Astrocyte (in vitro differentiated cells and primary cell): ENCODE data around the gene IGF1R. TPM values are rescaled to one million over a fixed set of nuclear protein-coding genes. Genes with fewer than 3 reads are reported as not detected.

Source experiments
- DNase-seq: peaks from one replicate; pipeline ENCODE4 v3.0.0-alpha.2; 2010; ENCODE audit warnings: low read depth
- FAIRE-seq: peaks from 2 replicates; lab custom pipeline; 2011; peaks lifted over from hg19 to GRCh38; lab: Jason Lieb, UNC
- H2AFZ ChIP-seq: 2 replicates; pipeline ENCODE4 v1.6.0; 2012; ENCODE audit warnings: low read depth, low read length, inconsistent platforms
- H3K27ac ChIP-seq: 2 replicates; pipeline ENCODE4 v1.5.1; 2011; ENCODE audit warnings: low read depth, low read length, inconsistent platforms
- H3K27me3 ChIP-seq: 2 replicates; pipeline ENCODE4 v1.6.0; 2011; ENCODE audit warnings: low read length, inconsistent platforms; ENCODE audit not compliant: insufficient read depth
- H3K36me3 ChIP-seq: 2 replicates; pipeline ENCODE4 v1.5.1; 2011; ENCODE audit warnings: low read length, inconsistent platforms; ENCODE audit not compliant: insufficient read depth
- H3K4me1 ChIP-seq: 2 replicates; pipeline ENCODE4 v1.5.1; 2011; ENCODE audit warnings: low read length, inconsistent platforms; ENCODE audit not compliant: insufficient read depth
- H3K4me2 ChIP-seq: 2 replicates; pipeline ENCODE4 v1.6.0; 2012; ENCODE audit warnings: low read length, inconsistent platforms
- H3K4me3 ChIP-seq: 2 replicates; pipeline ENCODE4 v1.5.1; 2011; ENCODE audit warnings: low read depth, mild to moderate bottlenecking, low read length, inconsistent platforms; ENCODE audit not compliant: insufficient read depth
- H3K79me2 ChIP-seq: 2 replicates; pipeline ENCODE4 v1.6.0; 2012; ENCODE audit warnings: mild to moderate bottlenecking, low read length, inconsistent platforms; ENCODE audit not compliant: insufficient read depth
- H3K9ac ChIP-seq: 2 replicates; pipeline ENCODE4 v1.6.0; 2012; ENCODE audit warnings: mild to moderate bottlenecking, low read length, inconsistent platforms
- H3K9me3 ChIP-seq: 2 replicates; pipeline ENCODE4 v1.5.1; 2012; ENCODE audit warnings: low read depth, mild to moderate bottlenecking, low read length, inconsistent platforms; ENCODE audit not compliant: insufficient read depth
- H4K20me1 ChIP-seq: 2 replicates; pipeline ENCODE4 v1.6.0; 2012; ENCODE audit warnings: low read length, inconsistent platforms; ENCODE audit not compliant: insufficient read depth
- H3K27ac Mint-ChIP-seq: one replicate; pipeline ENCODE4 v1.8.0; 2021; ENCODE audit warnings: mild to moderate bottlenecking, mixed read lengths; ENCODE audit not compliant: unreplicated experiment
- H3K27me3 Mint-ChIP-seq: one replicate; pipeline ENCODE4 v1.8.0; 2021; ENCODE audit warnings: low read depth, mixed read lengths; ENCODE audit not compliant: unreplicated experiment
- H3K36me3 Mint-ChIP-seq: one replicate; pipeline ENCODE4 v1.8.0; 2021; ENCODE audit warnings: low read depth, mixed read lengths; ENCODE audit not compliant: unreplicated experiment
- H3K4me1 Mint-ChIP-seq: one replicate; pipeline ENCODE4 v1.8.0; 2021; ENCODE audit warnings: low read depth, mixed read lengths; ENCODE audit not compliant: unreplicated experiment
- H3K4me3 Mint-ChIP-seq: one replicate; pipeline ENCODE4 v1.8.0; 2021; ENCODE audit warnings: mild to moderate bottlenecking, moderate library complexity, mixed read lengths; ENCODE audit not compliant: unreplicated experiment
- H3K9me3 Mint-ChIP-seq: one replicate; pipeline ENCODE4 v1.8.0; 2021; ENCODE audit warnings: mild to moderate bottlenecking, mixed read lengths; ENCODE audit not compliant: unreplicated experiment
- EZH2 ChIP-seq: IDR thresholded peaks from 2 replicates; pipeline ENCODE4 v1.6.1; 2012; ENCODE audit warnings: mild to moderate bottlenecking, low read length, inconsistent platforms; ENCODE audit not compliant: insufficient read depth
- total RNA-seq: library from RNA; stranded (reverse); gene quantifications from 2 replicates; pipeline ENCODE4 v1.2.1, GENCODE V29; 2021
- TF ChIP-seq, protein P1 (sequence below): IDR thresholded peaks from 2 replicates; pipeline ENCODE4 v1.5.1; 2011; ENCODE audit warnings: low read depth, mild to moderate bottlenecking, inconsistent platforms, low read length, moderate library complexity; ENCODE audit not compliant: insufficient read depth

The IGF1R gene
- total RNA-seq, 1 donor from 2014 or later = 270 TPM

- Histone ChIP-seq H3K36me3 (peaks cover 4% of the 10 kb centered on the region), H3K9me3 (no peaks in the 10 kb centered on the region), H3K4me3 (no peak overlapping the region), H3K4me2 (no peak overlapping the region), H3K4me1 (peaks cover 12% of the 10 kb centered on the region), H3K79me2 (peaks cover 100% of the 10 kb centered on the region), H3K27me3 (no peaks in the 10 kb centered on the region), H3K9ac (no peak overlapping the region), H2AFZ (no peak overlapping the region), H3K27ac (no peak overlapping the region), H4K20me1 (peaks cover 98% of the 10 kb centered on the region)
- H3K4me3 Mint-ChIP-seq = no peak overlapping the region
- H3K9me3 Mint-ChIP-seq = no peaks in the 10 kb centered on the region
- TF ChIP-seq, protein P1, sequence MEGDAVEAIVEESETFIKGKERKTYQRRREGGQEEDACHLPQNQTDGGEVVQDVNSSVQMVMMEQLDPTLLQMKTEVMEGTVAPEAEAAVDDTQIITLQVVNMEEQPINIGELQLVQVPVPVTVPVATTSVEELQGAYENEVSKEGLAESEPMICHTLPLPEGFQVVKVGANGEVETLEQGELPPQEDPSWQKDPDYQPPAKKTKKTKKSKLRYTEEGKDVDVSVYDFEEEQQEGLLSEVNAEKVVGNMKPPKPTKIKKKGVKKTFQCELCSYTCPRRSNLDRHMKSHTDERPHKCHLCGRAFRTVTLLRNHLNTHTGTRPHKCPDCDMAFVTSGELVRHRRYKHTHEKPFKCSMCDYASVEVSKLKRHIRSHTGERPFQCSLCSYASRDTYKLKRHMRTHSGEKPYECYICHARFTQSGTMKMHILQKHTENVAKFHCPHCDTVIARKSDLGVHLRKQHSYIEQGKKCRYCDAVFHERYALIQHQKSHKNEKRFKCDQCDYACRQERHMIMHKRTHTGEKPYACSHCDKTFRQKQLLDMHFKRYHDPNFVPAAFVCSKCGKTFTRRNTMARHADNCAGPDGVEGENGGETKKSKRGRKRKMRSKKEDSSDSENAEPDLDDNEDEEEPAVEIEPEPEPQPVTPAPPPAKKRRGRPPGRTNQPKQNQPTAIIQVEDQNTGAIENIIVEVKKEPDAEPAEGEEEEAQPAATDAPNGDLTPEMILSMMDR = peak; percentile 97
- TF ChIP-seq EZH2 = no peak
- H3K27ac Mint-ChIP-seq = no peak overlapping the region
- H3K4me1 Mint-ChIP-seq = peaks cover 64% of the 10 kb centered on the region
- FAIRE-seq = no peak
- H3K36me3 Mint-ChIP-seq = peaks cover 5% of the 10 kb centered on the region
- DNase-seq = peak; percentile 42
- H3K27me3 Mint-ChIP-seq = no peaks in the 10 kb centered on the region
Measured at GRCh38 chr15:98658831-98659699, 10.7 kb downstream of the IGF1R start.

DNA sequence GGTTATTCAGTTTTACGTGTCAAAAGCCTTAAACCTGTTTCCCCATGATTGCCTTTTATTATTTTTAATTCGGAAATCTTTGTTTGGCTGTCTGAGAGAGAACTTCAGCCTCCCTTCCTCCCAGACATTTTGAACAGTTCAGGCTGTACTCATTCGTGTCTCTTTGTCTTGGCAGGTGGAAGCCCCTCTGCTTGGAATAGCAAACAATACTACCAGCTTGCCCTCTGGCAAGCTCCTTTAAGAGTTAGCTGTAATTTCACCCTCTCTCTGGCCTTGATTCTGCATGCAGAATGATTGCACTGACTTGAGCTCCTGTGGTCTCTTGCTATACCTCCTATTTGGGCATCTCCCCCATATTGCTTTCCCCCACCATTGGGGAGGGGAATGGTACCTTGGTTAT lies 11.7 kb downstream of the IGF1R start:
- TF ChIP-seq, protein P1 = no peak
- no peak overlapping the region for H3K4me2 ChIP-seq
- DNase-seq (no peak), FAIRE-seq (no peak)
- no peaks in the 10 kb centered on the region for H3K27me3 ChIP-seq
- no peaks in the 10 kb centered on the region for H3K27me3 Mint-ChIP-seq
- peaks cover 54% of the 10 kb centered on the region for H3K4me1 Mint-ChIP-seq
- H3K27ac ChIP-seq = no peak overlapping the region
- H3K36me3 ChIP-seq = peaks cover 4% of the 10 kb centered on the region
- H3K36me3 Mint-ChIP-seq = peaks cover 5% of the 10 kb centered on the region
- H4K20me1 ChIP-seq = peaks cover 98% of the 10 kb centered on the region
- peaks cover 6% of the 10 kb centered on the region for H3K4me1 ChIP-seq
- H3K9me3 Mint-ChIP-seq = no peaks in the 10 kb centered on the region
- H3K27ac Mint-ChIP-seq = peak overlapping the region; percentile 2
- H3K9ac ChIP-seq = no peak overlapping the region
- H3K4me3 Mint-ChIP-seq = no peak overlapping the region
- H2AFZ ChIP-seq = no peak overlapping the region
- no peaks in the 10 kb centered on the region for H3K9me3 ChIP-seq
- H3K79me2 ChIP-seq = peaks cover 100% of the 10 kb centered on the region
- H3K4me3 ChIP-seq = no peak overlapping the region

DNA sequence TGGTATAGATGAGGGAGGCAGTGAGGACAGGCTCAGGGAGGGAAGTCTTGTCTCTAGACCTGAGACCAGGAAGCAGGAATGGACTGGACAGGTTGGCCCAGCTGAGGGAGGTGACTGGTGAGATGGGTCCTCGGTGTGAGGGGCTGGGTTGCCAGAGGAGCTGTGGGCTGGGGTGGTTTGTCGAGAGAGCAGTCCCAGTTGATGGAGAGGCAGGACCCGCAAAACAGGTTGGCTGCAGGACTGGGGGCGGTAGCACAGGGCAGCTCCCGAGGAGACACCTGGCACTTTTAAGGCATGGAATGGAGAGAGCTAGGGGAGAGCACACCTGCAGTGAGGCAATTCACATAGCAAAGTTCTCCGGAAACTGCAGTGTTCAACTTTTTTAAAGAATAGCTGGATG lies 14.7 kb downstream of the IGF1R start:
- Histone ChIP-seq H3K36me3 (peaks cover 4% of the 10 kb centered on the region), H3K9me3 (no peaks in the 10 kb centered on the region), H3K27me3 (no peaks in the 10 kb centered on the region), H3K9ac (no peak overlapping the region), H2AFZ (no peak overlapping the region), H3K4me2 (no peak overlapping the region), H3K4me3 (no peak overlapping the region), H3K79me2 (peaks cover 100% of the 10 kb centered on the region), H4K20me1 (peaks cover 99% of the 10 kb centered on the region), H3K27ac (no peak overlapping the region), H3K4me1 (peaks cover 7% of the 10 kb centered on the region)
- H3K27ac Mint-ChIP-seq = no peak overlapping the region
- no peak for FAIRE-seq
- peaks cover 9% of the 10 kb centered on the region for H3K36me3 Mint-ChIP-seq
- H3K4me1 Mint-ChIP-seq = peaks cover 59% of the 10 kb centered on the region
- no peaks in the 10 kb centered on the region for H3K27me3 Mint-ChIP-seq
- TF ChIP-seq, protein P1 = no peak
- no peak for TF ChIP-seq EZH2
- DNase-seq = no peak
- H3K9me3 Mint-ChIP-seq = no peaks in the 10 kb centered on the region
- H3K4me3 Mint-ChIP-seq = no peak overlapping the region
